Right lobe of liver (tissue), 6 donors: Measurements from ENCODE around the gene NGB. TPM values are rescaled to one million over a fixed set of nuclear protein-coding genes. Genes with fewer than 3 reads are reported as not detected.

Source experiments
- ATAC-seq, 4 donors: fragments of 200-7000 bp; cut with Tn5 transposase; one replicate each; pipeline ENCODE4 v1.9.1; 2020; ENCODE audit warnings: mild to moderate bottlenecking in 4 of 4, moderate library complexity in 4 of 4
- DNase-seq, 3 donors: peaks; one replicate each; pipeline ENCODE4 v3.0.0-alpha.2; 2020
- H3K27ac ChIP-seq, 3 donors: fragments of 200-600 bp; one replicate each; pipeline ENCODE4 v1.8.0; 2022
- H3K27me3 ChIP-seq, 2 donors: fragments of 200-600 bp; one replicate each; pipeline ENCODE4 v1.8.0; 2022
- H3K36me3 ChIP-seq, 4 donors: fragments of 200-600 bp; sonication (generic) in 1 of 4; one replicate each; pipeline versions ENCODE4 v1.5.1 to v1.8.0; 2017 to 2022; ENCODE audit warnings: control low read depth in 1 of 4
- H3K4me1 ChIP-seq, 4 donors: fragments of 200-600 bp; sonication (generic) in 1 of 4; one replicate each; pipeline versions ENCODE4 v1.5.1 to v1.8.0; 2017 to 2022; ENCODE audit warnings: control low read depth in 1 of 4
- H3K4me3 ChIP-seq, 3 donors: fragments of 200-600 bp; one replicate each; pipeline ENCODE4 v1.8.0; 2022
- H3K9me3 ChIP-seq, 4 donors: fragments of 200-600 bp; sonication (generic) in 1 of 4; one replicate each; pipeline versions ENCODE4 v1.5.1 to v1.8.0; 2017 to 2022; ENCODE audit warnings: control low read depth in 1 of 4
- POLR2A ChIP-seq: fragments of 450-650 bp; IDR thresholded peaks from one replicate; pipeline ENCODE4 v1.6.1; 2017; ENCODE audit warnings: antibody characterized with exemption, mild to moderate bottlenecking
- WGBS: methylation state at CpG from one replicate; pipeline ENCODE4 v1.1.6; 2018; ENCODE audit warnings: low coverage, low lambda C conversion rate; ENCODE audit not compliant: insufficient coverage; ENCODE audit errors: missing lambda C conversion rate; 5-methylcytosine and 5-hydroxymethylcytosine counted together
- intact Hi-C, 2 donors: fragments of 100-400 bp; cut with DNase I; formaldehyde crosslinking; loops; one replicate each; pipeline versions ENCODE4 v1.11.2 to v1.14.1; 2022
- total RNA-seq, 6 experiments: library from RNA; depleted of rRNA in 2 of 6; stranded (reverse); fragments of >200 nt in 2 of 6; fragmentation: NEBNext Ultra II Directional in 3 of 6; extraction: Animal tissue kit (Norgen Biotek cat#: 25700) in 3 of 6; gene quantifications; one replicate each; pipeline versions ENCODE4 v1.1.0 to v1.2.4, GENCODE V29; 2016 to 2023
- TF ChIP-seq, protein P1 (sequence below), 4 donors: fragments of 200-600 bp in 3 of 4; fragments of 450-650 bp in 1 of 4; IDR thresholded peaks; one replicate each; pipeline versions ENCODE4 v1.5.1 to v1.8.0; 2016 to 2022; ENCODE audit warnings: antibody characterized with exemption in 4 of 4, mild to moderate bottlenecking in 2 of 4
- donor health status: DM: no; HTN: yes; CAD: no.
- donor health status: DM: no; HTN: no; CAD: no.
- donor health status: DM: no; HTN: no; CAD: no.
- donor health status: DM: no; HTN: yes; CAD: no.
- donor health status: DM: no; HTN: yes; CAD: no.

Gene NGB
- total RNA-seq, 6 experiments from 2014 or later = not detected

DNA sequence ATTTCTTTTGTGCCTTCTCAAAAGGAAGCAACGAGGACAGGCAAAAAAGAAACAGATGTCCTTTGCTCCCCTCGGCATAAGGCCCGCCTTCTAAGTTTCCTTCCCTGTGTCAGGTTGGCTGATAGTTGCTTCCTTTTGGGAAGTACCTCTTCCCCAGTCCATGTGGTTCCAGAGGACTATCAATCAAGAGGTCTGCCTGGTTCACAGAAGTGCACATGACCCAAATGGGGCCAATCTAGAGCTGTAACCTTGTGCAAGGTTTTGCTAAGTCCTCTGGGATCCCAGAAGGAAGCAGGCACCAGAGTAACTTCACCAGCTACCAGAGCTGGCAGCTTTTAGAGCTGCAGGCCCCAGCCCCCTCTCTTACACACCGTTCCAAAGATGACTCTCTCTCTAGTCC lies 46.8 kb downstream of the NGB start:
- Histone ChIP-seq H3K4me1 (peaks cover 0 to 8% (median 0%) of the 10 kb centered on the region in 4 donors), H3K9me3 (no peaks in the 10 kb centered on the region), H3K27ac (no peak overlapping the region), H3K4me3 (no peak overlapping the region), H3K36me3 (no peaks in the 10 kb centered on the region), H3K27me3 (no peaks in the 10 kb centered on the region)
- 33% methylated on average over 4 of the region's 4 CpGs for WGBS
- intact Hi-C loops = no loop called here
- DNase-seq (no peak), ATAC-seq (no peak)
- no peak for TF ChIP-seq POLR2A
- TF ChIP-seq, protein P1, sequence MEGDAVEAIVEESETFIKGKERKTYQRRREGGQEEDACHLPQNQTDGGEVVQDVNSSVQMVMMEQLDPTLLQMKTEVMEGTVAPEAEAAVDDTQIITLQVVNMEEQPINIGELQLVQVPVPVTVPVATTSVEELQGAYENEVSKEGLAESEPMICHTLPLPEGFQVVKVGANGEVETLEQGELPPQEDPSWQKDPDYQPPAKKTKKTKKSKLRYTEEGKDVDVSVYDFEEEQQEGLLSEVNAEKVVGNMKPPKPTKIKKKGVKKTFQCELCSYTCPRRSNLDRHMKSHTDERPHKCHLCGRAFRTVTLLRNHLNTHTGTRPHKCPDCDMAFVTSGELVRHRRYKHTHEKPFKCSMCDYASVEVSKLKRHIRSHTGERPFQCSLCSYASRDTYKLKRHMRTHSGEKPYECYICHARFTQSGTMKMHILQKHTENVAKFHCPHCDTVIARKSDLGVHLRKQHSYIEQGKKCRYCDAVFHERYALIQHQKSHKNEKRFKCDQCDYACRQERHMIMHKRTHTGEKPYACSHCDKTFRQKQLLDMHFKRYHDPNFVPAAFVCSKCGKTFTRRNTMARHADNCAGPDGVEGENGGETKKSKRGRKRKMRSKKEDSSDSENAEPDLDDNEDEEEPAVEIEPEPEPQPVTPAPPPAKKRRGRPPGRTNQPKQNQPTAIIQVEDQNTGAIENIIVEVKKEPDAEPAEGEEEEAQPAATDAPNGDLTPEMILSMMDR (IDR thresholded peaks at IDR 0.05) = no peak

DNA sequence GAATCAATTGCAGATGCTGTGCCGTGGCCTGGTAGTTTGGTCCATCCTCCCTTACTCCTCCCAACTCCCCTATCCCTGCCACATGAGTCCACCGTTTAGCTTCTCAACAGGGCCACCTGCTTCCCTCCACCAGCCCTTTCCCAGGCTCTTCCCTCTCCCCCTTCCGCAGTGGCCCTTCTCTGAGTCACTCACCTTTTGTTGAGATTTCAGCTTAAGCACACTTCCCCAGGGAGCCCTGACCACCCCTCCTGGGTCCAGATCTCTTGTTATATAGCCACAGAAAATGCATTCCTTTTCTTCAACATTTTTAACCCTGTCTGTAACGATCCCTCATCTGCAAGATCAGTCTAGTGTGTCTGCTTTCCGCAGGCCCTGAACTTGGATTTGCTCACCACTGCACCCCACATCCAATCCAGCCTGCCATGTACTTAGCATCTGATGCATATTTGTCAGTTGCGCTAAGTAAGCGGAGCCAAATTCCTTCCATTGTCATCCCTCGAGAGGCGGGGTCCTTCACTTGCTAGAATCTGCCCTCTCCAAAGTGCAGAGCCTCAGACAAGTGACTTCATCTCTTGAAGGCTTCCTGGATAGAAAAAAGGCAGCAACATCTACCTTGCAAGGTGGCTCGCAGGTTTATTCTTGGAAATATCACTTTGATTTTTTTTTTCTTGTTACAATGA lies 48.3 kb downstream of the NGB start:
- intact Hi-C loops = no loop called here
- TF ChIP-seq POLR2A = no peak
- TF ChIP-seq, protein P1 (IDR thresholded peaks at IDR 0.05) = no peak
- no peak for ATAC-seq

DNA sequence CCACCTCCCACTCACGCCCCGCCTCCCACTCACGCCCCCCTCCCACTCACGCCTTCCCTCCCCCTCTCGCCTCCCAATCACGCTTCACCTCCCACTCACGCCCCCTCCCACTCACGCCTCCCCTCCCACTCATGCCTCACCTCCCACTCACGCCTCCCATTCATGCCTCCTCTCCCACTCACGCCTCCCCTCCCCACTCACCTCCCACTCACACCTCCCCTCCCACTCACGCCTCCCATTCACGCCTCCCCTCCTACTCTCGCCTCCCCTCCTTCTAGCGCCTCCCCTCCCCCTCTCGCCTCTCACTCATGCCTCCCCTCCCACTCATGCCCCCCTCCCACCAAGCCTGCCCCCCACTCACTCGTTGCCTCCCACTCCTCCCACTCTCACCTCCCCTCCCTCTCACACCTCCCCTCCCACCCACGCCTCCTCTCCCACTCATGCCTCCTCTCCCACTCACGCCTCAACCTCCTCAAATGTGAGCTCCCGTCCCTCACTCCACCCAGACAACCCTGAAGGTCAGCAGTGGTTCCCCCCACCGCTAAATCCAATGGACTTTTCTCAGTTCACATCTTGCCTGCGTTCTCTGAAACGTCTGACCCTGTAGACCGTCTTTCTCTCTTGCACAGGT lies 49.6 kb downstream of the NGB start:
- H3K27me3 ChIP-seq = no peaks in the 10 kb centered on the region
- no peak overlapping the region for H3K27ac ChIP-seq
- intact Hi-C loops = no loop called here
- no peaks in the 10 kb centered on the region for H3K36me3 ChIP-seq
- TF ChIP-seq POLR2A = no peak
- TF ChIP-seq, protein P1 (IDR thresholded peaks at IDR 0.05) = no peak
- ATAC-seq (no peak), DNase-seq (no peak)
- peaks cover 0 to 8% (median 0%) of the 10 kb centered on the region in 4 donors for H3K4me1 ChIP-seq
- WGBS = 57% methylated on average over 20 of the region's 23 CpGs
- no peaks in the 10 kb centered on the region for H3K9me3 ChIP-seq
- no peak overlapping the region for H3K4me3 ChIP-seq

More for the DNA sequence above, 48.3 kb downstream of the NGB start:
- Histone ChIP-seq H3K36me3 (no peaks in the 10 kb centered on the region), H3K27me3 (no peaks in the 10 kb centered on the region), H3K9me3 (no peaks in the 10 kb centered on the region), H3K27ac (no peak overlapping the region), H3K4me3 (no peak overlapping the region), H3K4me1 (peaks cover 0 to 8% (median 0%) of the 10 kb centered on the region in 4 donors)
- DNase-seq = no peak
- WGBS = 60% methylated on average over 10 of the region's 10 CpGs

DNA sequence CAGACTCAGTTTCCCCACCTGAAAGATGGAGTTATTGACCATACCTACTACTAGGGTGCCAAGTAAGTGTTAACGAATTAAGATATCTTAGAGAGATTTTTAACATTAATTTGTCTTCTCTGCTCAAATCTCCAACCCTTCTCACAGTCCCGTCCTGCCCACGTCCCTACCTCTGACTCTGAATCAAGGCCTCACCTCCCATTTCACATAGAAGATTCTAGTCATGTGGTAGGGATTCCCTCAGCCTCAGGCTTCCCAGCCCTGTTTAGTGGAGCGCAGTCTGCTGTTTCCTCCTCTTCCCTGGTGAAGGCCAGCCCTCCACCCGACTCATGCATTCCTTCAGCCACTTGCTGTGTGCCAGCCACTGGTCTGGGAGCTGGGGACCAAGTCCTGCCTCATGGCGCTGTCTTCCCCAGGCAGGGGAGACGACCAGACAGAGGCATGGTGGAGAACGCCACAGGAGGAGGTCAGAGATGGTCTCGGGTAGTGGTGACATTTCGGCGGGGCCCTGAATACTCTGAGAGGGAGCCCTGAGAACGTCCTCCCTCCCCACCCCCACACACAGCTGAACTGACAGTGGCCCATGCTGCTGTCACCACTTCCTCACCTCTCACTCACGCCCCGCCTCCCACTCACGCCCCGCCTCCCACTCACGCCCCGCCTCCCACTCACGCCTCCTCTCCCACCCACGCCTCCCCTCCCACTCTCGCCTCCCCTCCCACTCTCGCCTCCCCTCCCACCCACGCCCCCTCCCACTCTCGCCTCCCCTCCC lies 50.6 kb downstream of the NGB start:
- ATAC-seq = no peak
- Histone ChIP-seq H3K27ac (no peak overlapping the region), H3K36me3 (no peaks in the 10 kb centered on the region), H3K4me3 (no peak overlapping the region), H3K27me3 (no peaks in the 10 kb centered on the region), H3K9me3 (no peaks in the 10 kb centered on the region), H3K4me1 (peaks cover 0 to 8% (median 0%) of the 10 kb centered on the region in 4 donors)
- DNase-seq = no peak
- intact Hi-C loops = no loop called here
- TF ChIP-seq, protein P1 (IDR thresholded peaks at IDR 0.05) = no peak
- no peak for TF ChIP-seq POLR2A
- WGBS = 46% methylated on average over 7 of the region's 24 CpGs
